SK-N-SH (cell line): ENCODE results near the gene PHLDB2.

Source experiments
- EP300 ChIP-seq, 2 experiments: IDR thresholded peaks; 2 replicates each; pipeline versions ENCODE4 v1.4.0 to v1.6.1; 2012; ENCODE audit warnings: borderline replicate concordance in 1 of 2, low read depth in 1 of 2, low read length in 1 of 2
- FOSL2 ChIP-seq: IDR thresholded peaks from 2 replicates; pipeline ENCODE4 v1.4.0; 2012; ENCODE audit warnings: low read depth, mild to moderate bottlenecking, moderate library complexity, borderline replicate concordance
- FOXM1 ChIP-seq: IDR thresholded peaks from 2 replicates; pipeline ENCODE4 v1.4.0; 2012; ENCODE audit warnings: low read depth, mild to moderate bottlenecking
- JUND ChIP-seq: IDR thresholded peaks from 2 replicates; pipeline ENCODE4 v1.4.0; 2012
- MXI1 ChIP-seq: IDR thresholded peaks from 2 replicates; pipeline ENCODE4 v1.6.1; 2012; ENCODE audit warnings: mild to moderate bottlenecking, low read depth, low read length, improper control_type of control experiment
- POLR2AphosphoS5 ChIP-seq: IDR thresholded peaks from 2 replicates; pipeline ENCODE4 v1.6.1; 2012; ENCODE audit warnings: low read depth, low read length
- RAD21 ChIP-seq: IDR thresholded peaks from 2 replicates; pipeline ENCODE4 v1.6.1; 2012; ENCODE audit warnings: mild to moderate bottlenecking, low read length
- SIN3A ChIP-seq: IDR thresholded peaks from 2 replicates; pipeline ENCODE4 v1.6.1; 2012; ENCODE audit warnings: low read depth, mild to moderate bottlenecking, low read length, moderate library complexity, borderline replicate concordance
- SMC3 ChIP-seq: IDR thresholded peaks from 2 replicates; pipeline ENCODE4 v1.6.1; 2012; ENCODE audit warnings: low read depth, low read length, improper control_type of control experiment
- TAF1 ChIP-seq: IDR thresholded peaks from 2 replicates; pipeline ENCODE4 v1.6.1; 2012; ENCODE audit warnings: low read depth, mild to moderate bottlenecking, low read length, moderate library complexity, borderline replicate concordance
- YY1 ChIP-seq: IDR thresholded peaks from 2 replicates; pipeline ENCODE4 v1.4.0; 2012; ENCODE audit warnings: low read depth, mild to moderate bottlenecking
- TF ChIP-seq, protein P1 (sequence below): fragments of 200-600 bp; sonication (generic); IDR thresholded peaks from 2 replicates; pipeline ENCODE4 v1.6.1; 2017; ENCODE audit warnings: antibody characterized with exemption, mild to moderate bottlenecking, moderate library complexity
- TF ChIP-seq, protein P2 (sequence below): IDR thresholded peaks from 2 replicates; pipeline ENCODE4 v1.4.0; 2012; ENCODE audit warnings: low read depth

DNA sequence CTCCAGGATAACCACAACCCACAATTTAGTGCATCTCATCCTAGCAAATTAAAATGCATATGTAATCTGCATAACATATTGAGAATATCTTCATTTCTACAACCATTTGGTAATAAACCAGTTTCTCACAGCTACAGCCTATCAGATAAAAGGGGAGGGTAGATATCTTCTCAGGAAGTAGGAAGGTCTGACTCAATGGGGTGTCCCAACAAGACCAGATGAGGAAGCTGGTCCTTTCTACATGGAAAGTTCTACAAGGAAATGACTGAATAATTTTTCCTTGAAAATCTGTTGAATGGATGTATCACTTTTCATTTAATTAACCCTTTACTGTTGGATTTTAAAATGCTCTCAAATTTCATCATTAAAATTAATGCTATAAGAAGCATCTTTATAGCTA, 158.0 kb downstream of the PHLDB2 start:
- TF ChIP-seq SMC3 (no peak), TAF1 (no peak), MXI1 (no peak), JUND (no peak), EP300 (IDR thresholded peaks at IDR 0.05; ENCODE audit: borderline replicate concordance in 1 of 2, low read depth in 1 of 2, low read length in 1 of 2) (no peak), POLR2AphosphoS5 (no peak), YY1 (no peak), RAD21 (no peak), FOSL2 (no peak), SIN3A (no peak), FOXM1 (no peak)
- TF ChIP-seq, protein P1, sequence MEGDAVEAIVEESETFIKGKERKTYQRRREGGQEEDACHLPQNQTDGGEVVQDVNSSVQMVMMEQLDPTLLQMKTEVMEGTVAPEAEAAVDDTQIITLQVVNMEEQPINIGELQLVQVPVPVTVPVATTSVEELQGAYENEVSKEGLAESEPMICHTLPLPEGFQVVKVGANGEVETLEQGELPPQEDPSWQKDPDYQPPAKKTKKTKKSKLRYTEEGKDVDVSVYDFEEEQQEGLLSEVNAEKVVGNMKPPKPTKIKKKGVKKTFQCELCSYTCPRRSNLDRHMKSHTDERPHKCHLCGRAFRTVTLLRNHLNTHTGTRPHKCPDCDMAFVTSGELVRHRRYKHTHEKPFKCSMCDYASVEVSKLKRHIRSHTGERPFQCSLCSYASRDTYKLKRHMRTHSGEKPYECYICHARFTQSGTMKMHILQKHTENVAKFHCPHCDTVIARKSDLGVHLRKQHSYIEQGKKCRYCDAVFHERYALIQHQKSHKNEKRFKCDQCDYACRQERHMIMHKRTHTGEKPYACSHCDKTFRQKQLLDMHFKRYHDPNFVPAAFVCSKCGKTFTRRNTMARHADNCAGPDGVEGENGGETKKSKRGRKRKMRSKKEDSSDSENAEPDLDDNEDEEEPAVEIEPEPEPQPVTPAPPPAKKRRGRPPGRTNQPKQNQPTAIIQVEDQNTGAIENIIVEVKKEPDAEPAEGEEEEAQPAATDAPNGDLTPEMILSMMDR, result no peak
- TF ChIP-seq, protein P2, sequence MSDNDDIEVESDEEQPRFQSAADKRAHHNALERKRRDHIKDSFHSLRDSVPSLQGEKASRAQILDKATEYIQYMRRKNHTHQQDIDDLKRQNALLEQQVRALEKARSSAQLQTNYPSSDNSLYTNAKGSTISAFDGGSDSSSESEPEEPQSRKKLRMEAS, result no peak
